C4-2B (cell line): Measurements from ENCODE around the gene GNAZ.

Experiments used
- H3K27ac ChIP-seq: fragments of 450-650 bp; 2 replicates; pipeline ENCODE4 v1.5.1; 2017
- CTCF ChIP-seq: fragments of 450-650 bp; conservative IDR thresholded peaks from 2 replicates; pipeline ENCODE4 v1.5.1; 2017; ENCODE audit warnings: mild to moderate bottlenecking
- ZFX ChIP-seq: fragments of 450-650 bp; IDR thresholded peaks from 2 replicates; pipeline ENCODE4 v1.6.1; 2017

Gene GNAZ

GRCh38 chr22:23063539-23064380 lies 6.6 kb upstream of the GNAZ start:
- TF ChIP-seq CTCF (no peak), ZFX (no peak)
- H3K27ac ChIP-seq = no peak overlapping the region

GRCh38 chr22:23064381-23065068 lies 5.8 kb upstream of the GNAZ start:
- no peak for TF ChIP-seq ZFX
- TF ChIP-seq CTCF = no peak
- H3K27ac ChIP-seq = no peak overlapping the region

- TF ChIP-seq CTCF (no peak), ZFX (no peak)
- no peak overlapping the region for H3K27ac ChIP-seq
Measured at GRCh38 chr22:23065069-23065451, 5.3 kb upstream of the GNAZ start.

GRCh38 chr22:23065495-23066122 lies 4.7 kb upstream of the GNAZ start:
- no peak for TF ChIP-seq ZFX
- no peak overlapping the region for H3K27ac ChIP-seq

- H3K27ac ChIP-seq = no peak overlapping the region
Measured at GRCh38 chr22:23066200-23067022, 3.9 kb upstream of the GNAZ start.

GRCh38 chr22:23067023-23067650 lies 3.2 kb upstream of the GNAZ start:
- no peak for TF ChIP-seq ZFX
- no peak for TF ChIP-seq CTCF
- no peak overlapping the region for H3K27ac ChIP-seq

More at GRCh38 chr22:23066200-23067022, 3.9 kb upstream of the GNAZ start:
- TF ChIP-seq ZFX (no peak), CTCF (no peak)

GRCh38 chr22:23067691-23068090 lies 2.6 kb upstream of the GNAZ start:
- no peak for TF ChIP-seq CTCF
- no peak for TF ChIP-seq ZFX
- H3K27ac ChIP-seq = no peak overlapping the region
